Uterus (tissue), 4 donors: ENCODE data around the gene C11orf98. TPM values are rescaled to one million over a fixed set of nuclear protein-coding genes. Genes with fewer than 3 reads are reported as not detected.

Source experiments
- DNase-seq, 2 donors: peaks; one replicate each; pipeline ENCODE4 v3.0.0-alpha.2; 2019 to 2020
- H3K27ac ChIP-seq, 2 donors: fragments of 200-600 bp; sonication (generic); 1 replicate in 1 of 2; 2 replicates in 1 of 2; pipeline ENCODE4 v1.5.1; 2016 to 2018
- H3K27me3 ChIP-seq, 2 donors: fragments of 200-600 bp; sonication (generic); one replicate each; pipeline ENCODE4 v1.5.1; 2018 to 2019; ENCODE audit warnings: control low read depth in 1 of 2
- H3K36me3 ChIP-seq, 2 donors: fragments of 200-600 bp; sonication (generic); one replicate each; pipeline ENCODE4 v1.5.1; 2019; ENCODE audit warnings: control low read depth in 1 of 2
- H3K4me1 ChIP-seq, 2 donors: fragments of 200-600 bp; sonication (generic); one replicate each; pipeline ENCODE4 v1.5.1; 2018 to 2019; ENCODE audit warnings: control low read depth in 1 of 2
- H3K4me3 ChIP-seq, 2 donors: fragments of 200-600 bp; sonication (generic); 1 replicate in 1 of 2; 2 replicates in 1 of 2; pipeline ENCODE4 v1.5.1; 2018 to 2019; ENCODE audit warnings: mild to moderate bottlenecking in 1 of 2
- H3K9me3 ChIP-seq, 2 donors: fragments of 200-600 bp; sonication (generic); one replicate each; pipeline ENCODE4 v1.5.1; 2019; ENCODE audit warnings: control low read depth in 1 of 2
- CTCF ChIP-seq, 4 experiments: fragments of 200-600 bp in 2 of 4; fragments of 450-650 bp in 2 of 4; sonication (generic) in 2 of 4; IDR thresholded peaks; one replicate each; pipeline ENCODE4 v1.5.1; 2016 to 2019; ENCODE audit warnings: antibody characterized with exemption in 4 of 4, mild to moderate bottlenecking in 2 of 4, moderate library complexity in 1 of 4
- POLR2A ChIP-seq, 2 donors: fragments of 450-650 bp; IDR thresholded peaks; one replicate each; pipeline ENCODE4 v1.6.1; 2016; ENCODE audit warnings: antibody characterized with exemption in 2 of 2, mild to moderate bottlenecking in 1 of 2, moderate library complexity in 1 of 2
- intact Hi-C: fragments of 100-400 bp; cut with DNase I; formaldehyde crosslinking; loops from one replicate; pipeline ENCODE4 v1.15.1; 2023; ENCODE audit warnings: low total_unique reads
- small RNA-seq: library from RNA; depleted of rRNA; stranded (forward); fragments of <200 nt; gene quantifications from one replicate; pipeline ENCODE3, GENCODE V24; 2016
- total RNA-seq, 4 donors: library from RNA; depleted of rRNA in 3 of 4; stranded (reverse); fragments of >200 nt in 3 of 4; gene quantifications; one replicate each; pipeline versions ENCODE4 v1.1.0 to v1.2.4, GENCODE V29; 2014 to 2023
- donor health status: DM: yes; HTN: yes; CAD: no.

C11orf98 gene
- total RNA-seq, 4 donors from 2014 or later = 4.6 to 35.7 (median 19.5) TPM

- H3K36me3 ChIP-seq = no peaks in the 10 kb centered on the region
- H3K4me1 ChIP-seq = peaks cover 0 to 10% of the 10 kb centered on the region in 2 donors
- no peak for TF ChIP-seq POLR2A (IDR thresholded peaks at IDR 0.05)
- TF ChIP-seq CTCF (IDR thresholded peaks at IDR 0.05) = no peak
- H3K9me3 ChIP-seq = no peaks in the 10 kb centered on the region
- DNase-seq = no peak
- intact Hi-C loops = no loop called here
- H3K27ac ChIP-seq = peak overlapping the region in 1 of 2 donors; percentile 99
- no peak overlapping the region for H3K4me3 ChIP-seq
- H3K27me3 ChIP-seq = no peaks in the 10 kb centered on the region
These were observed 50.7 kb downstream of the C11orf98 start for GRCh38 chr11:62614275-62614674.

GRCh38 chr11:62613291-62613778 is 51.7 kb downstream of the C11orf98 start:
- peak overlapping the region; percentile 93 to 99 for H3K27ac ChIP-seq
- peak overlapping the region in 1 of 2 donors; percentile 97 for H3K4me3 ChIP-seq
- no peak for DNase-seq
- H3K36me3 ChIP-seq = no peaks in the 10 kb centered on the region
- H3K4me1 ChIP-seq = peaks cover 0 to 10% of the 10 kb centered on the region in 2 donors
- H3K9me3 ChIP-seq = no peaks in the 10 kb centered on the region
- no peak for TF ChIP-seq CTCF (IDR thresholded peaks at IDR 0.05)
- peak in 1 of 2 donors; percentile 4 for TF ChIP-seq POLR2A (IDR thresholded peaks at IDR 0.05)
- H3K27me3 ChIP-seq = no peaks in the 10 kb centered on the region
- intact Hi-C loops = no loop called here

Small RNA genes within 50 kb of the gene (small RNA-seq; reads per million reads assigned to genes)
- not detected for gene SNORA57

Other genes with a start within 250 kb of the C11orf98 start
- gene SCGB1A1, start 246.2 kb downstream of the C11orf98 start, total RNA-seq = not detected
- 1,000 to 10,000 TPM in 1 of 4 donors, 100 to 1,000 TPM in 3; 452 to 1,353 (median 779) TPM for gene AHNAK, start 118.4 kb downstream of the C11orf98 start, total RNA-seq
- gene EEF1G, start 91.3 kb downstream of the C11orf98 start, total RNA-seq = 1,000 to 10,000 TPM; 1,301 to 1,426 (median 1,363) TPM
- gene TUT1, start 73.7 kb downstream of the C11orf98 start, total RNA-seq = 10 to 100 TPM in 1 of 4 donors, 1 to 10 TPM in 3; 7.1 to 19.3 (median 8.6) TPM
- 100 to 1,000 TPM in 2 of 4 donors, 10 to 100 TPM in 2; 37.9 to 120 (median 78.2) TPM for gene MTA2, start 63.3 kb downstream of the C11orf98 start, total RNA-seq
- 100 to 1,000 TPM in 1 of 4 donors, 10 to 100 TPM in 3; 17.9 to 126 (median 36.8) TPM for gene EML3, start 52.4 kb downstream of the C11orf98 start, total RNA-seq
- gene ROM1, start 52.0 kb downstream of the C11orf98 start, total RNA-seq = 10 to 100 TPM in 1 of 4 donors, 1 to 10 TPM in 1, under 1 TPM in 1, not detected in 1; 0.77 to 11.9 (median 5.3) TPM
- gene B3GAT3, start 43.2 kb downstream of the C11orf98 start, total RNA-seq = 10 to 100 TPM; 17.7 to 50.4 (median 23.1) TPM
- gene GANAB, start 18.6 kb downstream of the C11orf98 start, total RNA-seq = 100 to 1,000 TPM in 3 of 4 donors, 10 to 100 TPM in 1; 56.9 to 513 (median 270) TPM
- 10 to 100 TPM in 3 of 4 donors, 1 to 10 TPM in 1; 4.9 to 27.4 (median 18.8) TPM for gene INTS5, start 11.9 kb downstream of the C11orf98 start, total RNA-seq
- gene CSKMT, start 102 bp upstream of the C11orf98 start, total RNA-seq = 10 to 100 TPM in 2 of 4 donors, 1 to 10 TPM in 1, not detected in 1; 7.7 to 25.9 (median 12.6) TPM
- 1 to 10 TPM in 3 of 4 donors, under 1 TPM in 1; 0.51 to 6.6 (median 3.4) TPM for gene UQCC3, start 6.5 kb upstream of the C11orf98 start, total RNA-seq
- 10 to 100 TPM in 1 of 4 donors, 1 to 10 TPM in 2, not detected in 1; 3.5 to 18.2 (median 6.9) TPM for gene LBHD1, start 7.1 kb upstream of the C11orf98 start, total RNA-seq
- gene UBXN1, start 13.9 kb upstream of the C11orf98 start, total RNA-seq = 100 to 1,000 TPM in 2 of 4 donors, 10 to 100 TPM in 2; 55.4 to 276 (median 102) TPM
- 10 to 100 TPM; 36.2 to 50.6 (median 41.4) TPM for gene LRRN4CL, start 24.3 kb upstream of the C11orf98 start, total RNA-seq
- gene BSCL2, start 42.2 kb upstream of the C11orf98 start, total RNA-seq = 10 to 100 TPM; 24.1 to 46.7 (median 34.4) TPM
- under 1 TPM in 1 of 4 donors, not detected in 3; 0.52 TPM for gene GNG3, start 42.5 kb upstream of the C11orf98 start, total RNA-seq
- 10 to 100 TPM; 17.7 to 58.3 (median 21.3) TPM for gene HNRNPUL2, start 62.2 kb upstream of the C11orf98 start, total RNA-seq
- gene TTC9C, start 63.3 kb upstream of the C11orf98 start, total RNA-seq = 10 to 100 TPM in 2 of 4 donors, 1 to 10 TPM in 2; 1.3 to 32.4 (median 16.3) TPM
- 10 to 100 TPM in 3 of 4 donors, under 1 TPM in 1; 0.59 to 28.9 (median 18.3) TPM for gene ZBTB3, start 89.0 kb upstream of the C11orf98 start, total RNA-seq
- 10 to 100 TPM; 55.0 to 97.6 (median 76.0) TPM for gene POLR2G, start 96.4 kb upstream of the C11orf98 start, total RNA-seq
- gene TAF6L, start 106.2 kb upstream of the C11orf98 start, total RNA-seq = 10 to 100 TPM in 3 of 4 donors, 1 to 10 TPM in 1; 6.8 to 34.3 (median 24.1) TPM
- gene TMEM179B, start 122.2 kb upstream of the C11orf98 start, total RNA-seq = 10 to 100 TPM; 22.3 to 83.8 (median 34.2) TPM
- gene TMEM223, start 126.8 kb upstream of the C11orf98 start, total RNA-seq = 10 to 100 TPM in 2 of 4 donors, 1 to 10 TPM in 2; 1.0 to 28.0 (median 10.0) TPM
- gene NXF1, start 140.2 kb upstream of the C11orf98 start, total RNA-seq = 10 to 100 TPM; 41.0 to 96.2 (median 50.2) TPM
- gene STX5, start 166.8 kb upstream of the C11orf98 start, total RNA-seq = 10 to 100 TPM; 36.5 to 73.5 (median 55.2) TPM
- not detected for gene TEX54, start 167.6 kb upstream of the C11orf98 start, total RNA-seq
- gene WDR74, start 174.4 kb upstream of the C11orf98 start, total RNA-seq = 10 to 100 TPM in 3 of 4 donors, 1 to 10 TPM in 1; 10.0 to 66.0 (median 35.0) TPM
- gene SLC3A2, start 215.7 kb upstream of the C11orf98 start, total RNA-seq = 100 to 1,000 TPM in 2 of 4 donors, 10 to 100 TPM in 2; 69.8 to 206 (median 98.4) TPM